Fibroblast of pulmonary artery (primary cell): ENCODE results near the gene TRPV6.

Source experiments
- DNase-seq: peaks from one replicate; pipeline ENCODE4 v3.0.0-alpha.2; 2010; ENCODE audit warnings: low read depth
- H3K4me3 ChIP-seq: replicated peaks from 2 replicates; pipeline ENCODE4 v1.5.1; 2011; ENCODE audit warnings: low read depth, mild to moderate bottlenecking, control low read depth, low read length, moderate library complexity
- CTCF ChIP-seq: IDR thresholded peaks from 2 replicates; pipeline ENCODE4 v1.5.1; 2011; ENCODE audit warnings: mild to moderate bottlenecking, control low read depth, low read length, inconsistent platforms; ENCODE audit errors: missing control alignments

Gene TRPV6

GRCh38 chr7:142832417-142832816, 53.1 kb downstream of the TRPV6 start:
- no peak for TF ChIP-seq CTCF
- DNase-seq = no peak
- no peak overlapping the region for H3K4me3 ChIP-seq

- TF ChIP-seq CTCF = no peak
- no peak for DNase-seq
These were observed 57.5 kb downstream of the TRPV6 start for GRCh38 chr7:142827951-142828500.

GRCh38 chr7:142822714-142823113, 62.8 kb downstream of the TRPV6 start:
- TF ChIP-seq CTCF = no peak
- no peak for DNase-seq

More at GRCh38 chr7:142827951-142828500, 57.5 kb downstream of the TRPV6 start:
- H3K4me3 ChIP-seq = no peak overlapping the region

More at GRCh38 chr7:142822714-142823113, 62.8 kb downstream of the TRPV6 start:
- no peak overlapping the region for H3K4me3 ChIP-seq
